Measurements from ENCODE around the gene CLDN19.

- TF ChIP-seq YY1 (IDR thresholded peaks at IDR 0.05; ENCODE audit: low read depth), result no peak
- TF ChIP-seq FOXM1 (IDR thresholded peaks at IDR 0.05; ENCODE audit: borderline replicate concordance, low read depth), result no peak
- TF ChIP-seq, protein P1, sequence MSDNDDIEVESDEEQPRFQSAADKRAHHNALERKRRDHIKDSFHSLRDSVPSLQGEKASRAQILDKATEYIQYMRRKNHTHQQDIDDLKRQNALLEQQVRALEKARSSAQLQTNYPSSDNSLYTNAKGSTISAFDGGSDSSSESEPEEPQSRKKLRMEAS (IDR thresholded peaks at IDR 0.05), result no peak
- TF ChIP-seq ZBTB7A (IDR thresholded peaks at IDR 0.05; ENCODE audit: low read depth), result no peak
These were observed 3.4 kb downstream of the CLDN19 start for GRCh38 chr1:42736571-42737200.
